ENCODE measurements around the gene ANO1.
"Not testable (repeated sequence)": the region's sequence is repeated elsewhere in the genome, so short reads cannot be mapped to it uniquely, and the experiment has no call there.

Gene ANO1

DNA sequence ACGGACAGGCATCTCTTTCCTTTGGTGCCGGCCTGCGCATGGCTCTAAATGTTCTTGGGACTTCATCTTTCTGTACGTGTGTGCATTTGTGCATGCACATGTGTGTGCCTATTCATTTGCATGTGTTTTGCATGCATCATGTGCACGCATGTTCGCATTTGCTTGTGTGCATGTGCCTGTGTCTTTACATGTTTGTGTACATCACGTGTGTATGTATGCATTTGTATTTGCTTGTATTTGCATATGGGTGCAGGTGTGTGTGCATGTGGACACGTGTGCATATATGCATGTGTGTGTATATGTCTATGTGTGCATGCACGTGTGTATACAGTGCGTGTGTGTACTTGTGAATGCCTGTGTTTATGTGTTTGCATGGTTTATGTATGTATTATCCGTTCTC lies 111.5 kb downstream of the ANO1 start:
- no peak for DNase-seq (ENCODE audit: low read depth, low spot score)

DNA sequence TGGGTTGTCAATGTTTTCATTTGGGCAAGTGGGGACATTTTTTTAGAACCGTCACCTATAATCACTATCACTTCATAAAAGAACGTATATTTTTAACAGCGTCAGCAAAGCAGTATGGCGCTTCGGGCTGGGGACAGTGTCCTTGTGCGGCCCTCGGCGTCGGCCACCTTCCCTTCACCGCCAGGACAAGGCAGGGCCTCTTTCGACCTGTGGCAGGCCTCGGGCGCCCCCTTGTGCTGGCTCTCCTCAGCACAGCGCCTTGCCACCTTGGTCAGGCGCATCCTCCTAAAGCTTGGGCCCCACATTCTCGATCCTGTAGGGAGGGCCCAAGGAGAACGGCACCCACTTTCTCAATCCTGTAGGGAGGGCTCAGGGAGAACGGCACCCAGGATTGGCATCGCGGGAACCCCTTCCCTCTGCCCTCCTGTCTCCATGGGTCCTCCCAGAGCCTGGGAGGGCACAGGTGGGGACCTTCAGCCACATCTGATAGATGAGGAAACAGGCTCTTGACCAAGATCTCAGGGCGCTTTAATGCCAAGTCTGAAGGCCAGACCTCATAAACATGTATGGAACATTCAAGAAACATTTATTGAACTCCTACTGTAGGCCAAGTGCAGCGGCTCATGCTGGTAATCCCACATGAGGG lies 113.5 kb downstream of the ANO1 start:
- DNase-seq (ENCODE audit: low read depth, low spot score) = peak; percentile 88

DNA sequence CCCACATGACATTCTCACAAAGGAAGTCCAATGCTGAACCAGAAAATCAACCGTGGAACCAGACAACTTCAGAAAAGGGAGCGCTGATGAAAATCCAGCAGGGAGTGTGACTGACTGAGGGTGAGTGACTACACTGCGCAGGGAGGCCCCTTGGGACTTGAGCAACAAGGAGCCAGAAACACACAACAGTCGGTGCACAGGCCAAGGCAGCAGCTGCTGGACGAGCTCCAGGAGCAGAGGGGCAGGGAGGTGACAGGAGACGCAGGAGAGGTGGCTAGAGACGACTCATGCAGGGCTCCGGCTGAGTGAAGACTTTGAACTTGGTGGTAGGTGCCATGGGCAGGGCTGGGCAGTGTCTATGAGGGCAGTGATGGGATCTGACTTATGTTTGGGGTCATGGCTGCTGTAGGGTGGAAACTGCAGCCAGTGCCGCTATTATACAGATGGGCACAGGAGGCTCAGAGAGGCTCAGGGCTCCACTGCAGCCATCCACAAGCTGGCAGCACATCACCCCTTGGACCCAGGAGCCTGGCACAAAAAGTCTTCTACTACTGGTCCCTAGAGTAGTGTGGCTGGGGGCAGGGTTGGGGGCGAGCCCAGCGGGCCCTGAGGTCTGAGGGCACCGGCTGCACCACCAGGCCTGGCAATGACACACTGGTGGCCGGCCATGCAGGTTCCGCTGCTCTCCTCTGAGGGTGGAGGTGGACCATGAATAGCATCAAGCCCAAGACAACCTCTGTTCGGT lies 114.7 kb downstream of the ANO1 start:
- DNase-seq (ENCODE audit: low read depth, low spot score) = no peak

DNA sequence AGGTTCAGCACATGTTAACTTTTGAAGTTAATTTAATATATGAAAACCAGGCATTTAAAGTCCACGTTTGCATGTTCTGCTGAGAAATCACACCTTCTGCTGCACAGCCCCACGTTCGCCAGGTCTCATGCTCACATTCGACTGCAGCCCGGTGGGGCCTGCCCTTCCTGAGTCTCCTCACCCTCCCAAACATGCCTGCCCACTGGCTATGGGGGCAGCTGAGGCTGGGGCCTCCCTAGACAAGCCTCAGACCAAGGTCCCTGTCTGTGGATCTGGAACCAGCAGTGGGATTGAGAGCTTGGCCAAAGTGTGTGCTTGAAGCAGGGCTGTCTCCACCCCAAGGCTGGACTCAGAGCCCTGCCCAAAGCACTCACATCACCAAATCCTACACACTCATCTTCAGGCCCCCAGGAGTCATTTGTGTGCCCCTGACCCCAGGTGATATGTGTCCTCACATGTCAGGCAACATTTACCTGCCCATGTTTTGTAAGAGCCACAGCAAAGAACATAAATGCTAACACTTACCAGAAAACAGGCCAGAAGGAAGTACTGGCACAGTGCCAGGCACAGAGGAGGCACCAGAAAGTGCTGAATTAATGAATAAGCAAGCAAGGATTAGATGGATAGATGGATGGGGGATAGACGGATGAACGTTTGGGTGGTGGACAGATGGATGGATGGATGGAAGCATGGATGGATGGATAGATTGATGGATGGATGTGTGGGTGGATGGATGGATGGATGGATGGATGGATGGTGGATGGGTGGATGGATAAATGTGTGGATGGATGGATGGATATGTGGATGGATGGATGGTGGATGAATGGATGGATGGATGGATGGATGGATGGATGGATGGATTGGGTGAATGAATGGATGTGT lies 115.5 kb downstream of the ANO1 start:
- no peak for DNase-seq (ENCODE audit: low read depth, low spot score)

DNA sequence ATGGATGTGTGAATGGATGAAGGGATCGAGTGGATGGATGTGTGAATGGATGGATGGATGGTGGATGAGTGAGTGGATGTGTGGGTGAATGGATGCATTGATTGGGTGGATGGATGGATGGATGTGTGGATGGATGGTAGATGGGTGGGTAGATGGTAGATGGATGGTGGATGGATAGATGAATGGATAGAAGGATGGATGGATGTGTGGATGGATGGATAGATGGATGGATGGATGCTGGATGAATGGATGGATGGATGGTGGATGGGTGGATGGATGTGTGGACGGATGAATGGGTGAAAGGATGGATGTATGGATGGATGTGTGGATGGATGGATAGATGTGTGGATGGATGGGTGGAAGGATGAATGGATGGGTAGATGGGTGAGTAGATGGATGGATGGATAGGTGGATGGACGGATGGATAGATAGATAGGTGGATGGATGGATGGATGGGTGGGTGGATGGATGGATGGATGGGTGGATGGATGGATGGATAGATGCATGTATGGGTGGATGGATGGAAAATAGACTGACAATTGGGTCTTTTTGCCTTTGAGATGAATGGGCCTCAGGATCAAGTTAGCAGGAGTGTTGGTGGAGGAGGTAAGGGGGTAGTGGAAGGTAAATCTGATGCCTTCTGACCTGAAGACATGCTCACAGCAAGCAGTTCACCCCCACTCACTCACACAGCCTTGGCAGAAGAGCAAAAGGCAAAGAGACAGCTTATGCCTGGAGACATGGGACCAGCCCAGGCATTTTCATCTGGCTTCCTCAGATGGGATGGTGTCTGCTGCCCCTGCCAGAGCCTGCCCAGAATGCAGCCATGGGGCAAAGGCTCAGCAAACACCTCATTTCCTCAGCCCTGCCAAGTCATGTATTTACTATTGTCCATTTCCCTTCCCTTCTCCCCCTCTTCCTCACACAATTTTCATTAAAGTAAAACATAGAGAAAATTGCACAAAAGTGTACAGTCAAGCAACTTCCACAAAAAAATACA lies 117.0 kb downstream of the ANO1 start:
- DNase-seq (ENCODE audit: low read depth, low spot score) = no peak

DNA sequence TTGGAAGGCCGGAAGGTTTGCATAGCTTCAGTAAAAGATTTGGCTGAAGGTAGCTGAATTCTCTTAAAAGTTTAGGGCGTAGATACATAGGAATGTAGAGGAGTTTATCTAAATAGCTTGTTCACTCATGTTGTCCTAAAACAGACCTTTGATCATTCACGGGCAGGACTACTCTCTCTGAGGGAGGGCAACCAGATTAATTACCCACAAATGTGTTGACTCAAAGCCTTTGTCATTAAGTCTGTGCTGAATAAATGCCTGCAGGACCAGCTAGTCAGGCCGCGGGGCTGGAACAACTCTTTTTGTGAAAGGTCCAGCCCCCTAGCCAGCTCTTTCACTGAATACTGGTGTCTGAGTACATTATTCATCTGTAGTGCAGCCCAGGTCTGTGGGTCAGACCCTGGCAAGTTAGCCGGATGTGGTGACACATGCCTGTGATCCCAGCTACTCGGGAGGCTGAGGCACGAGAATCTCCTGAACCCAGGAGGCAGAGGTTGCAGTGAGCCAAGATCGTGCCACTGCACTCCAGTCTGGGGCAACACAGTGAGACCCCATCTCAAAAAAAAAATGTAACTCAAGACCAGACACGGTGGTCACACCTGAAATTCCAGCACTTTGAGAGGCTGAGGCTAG lies 122.2 kb downstream of the ANO1 start:
- no peak for DNase-seq (ENCODE audit: low read depth, low spot score)

DNA sequence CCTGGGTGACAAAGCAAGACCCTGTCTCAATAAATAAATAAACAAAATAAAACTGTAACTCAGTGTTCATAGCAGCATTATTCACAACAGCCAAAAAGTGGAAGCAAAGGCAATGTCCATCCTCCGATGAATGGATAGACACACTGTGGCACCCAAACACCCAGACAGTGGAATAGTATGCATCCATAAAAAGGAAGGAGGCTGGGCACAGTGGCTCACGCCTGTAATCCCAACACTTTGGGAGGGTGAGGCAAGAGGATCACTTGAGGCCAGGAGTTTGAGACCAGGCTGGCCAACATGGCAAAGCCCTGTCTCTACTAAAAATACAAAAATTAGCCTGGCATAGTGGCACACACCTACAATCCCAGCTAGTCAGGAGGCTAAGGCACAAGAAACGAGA lies 122.9 kb downstream of the ANO1 start:
- not testable (repeated sequence) for DNase-seq (ENCODE audit: low read depth, low spot score)

DNA sequence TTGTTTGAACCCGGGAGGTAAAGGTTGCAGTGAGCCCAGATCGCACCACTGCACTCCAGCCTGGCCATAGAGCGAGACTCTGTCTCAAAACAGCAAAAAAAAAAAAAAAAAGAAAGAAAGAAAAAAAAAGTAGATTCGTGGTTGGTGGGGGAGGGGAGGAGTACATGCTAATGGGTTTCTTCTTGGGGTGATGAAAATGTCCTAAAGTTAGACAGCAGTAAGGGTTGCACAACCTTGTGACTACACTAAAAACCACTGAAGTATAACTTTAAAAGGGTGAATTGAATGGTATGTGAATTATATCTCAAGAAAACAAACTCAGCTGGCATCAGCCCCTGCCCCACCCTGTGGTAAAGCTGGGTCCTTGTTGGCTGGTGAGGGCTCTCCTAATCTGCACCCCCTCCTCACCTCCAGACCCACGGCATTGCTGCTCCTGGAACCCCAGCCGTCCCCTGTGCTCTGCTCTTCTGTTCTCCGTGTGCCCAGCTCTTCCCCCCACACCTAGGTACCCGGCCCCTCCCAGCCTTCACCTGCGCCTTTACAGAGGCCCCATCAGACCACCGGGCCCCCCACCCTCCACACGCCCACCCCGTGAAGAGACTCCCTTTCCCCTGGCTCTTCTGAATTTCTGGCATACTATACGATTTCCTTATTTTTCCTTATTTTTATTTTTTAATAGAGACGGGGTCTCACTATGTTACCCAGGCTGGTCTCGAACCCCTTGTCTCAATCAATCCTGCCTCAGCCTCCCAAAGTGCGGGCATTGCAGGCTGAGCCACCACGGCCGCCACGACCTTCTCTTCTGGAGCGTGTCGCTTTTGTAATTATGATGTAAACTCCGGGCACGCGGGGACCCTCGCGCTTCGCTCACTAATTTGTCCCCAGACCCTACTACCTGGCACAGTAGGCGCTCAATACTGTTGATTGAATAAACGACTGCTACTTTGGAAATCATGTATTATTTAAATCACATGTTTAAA lies 124.1 kb downstream of the ANO1 start:
- no peak for DNase-seq (ENCODE audit: low read depth, low spot score)

DNA sequence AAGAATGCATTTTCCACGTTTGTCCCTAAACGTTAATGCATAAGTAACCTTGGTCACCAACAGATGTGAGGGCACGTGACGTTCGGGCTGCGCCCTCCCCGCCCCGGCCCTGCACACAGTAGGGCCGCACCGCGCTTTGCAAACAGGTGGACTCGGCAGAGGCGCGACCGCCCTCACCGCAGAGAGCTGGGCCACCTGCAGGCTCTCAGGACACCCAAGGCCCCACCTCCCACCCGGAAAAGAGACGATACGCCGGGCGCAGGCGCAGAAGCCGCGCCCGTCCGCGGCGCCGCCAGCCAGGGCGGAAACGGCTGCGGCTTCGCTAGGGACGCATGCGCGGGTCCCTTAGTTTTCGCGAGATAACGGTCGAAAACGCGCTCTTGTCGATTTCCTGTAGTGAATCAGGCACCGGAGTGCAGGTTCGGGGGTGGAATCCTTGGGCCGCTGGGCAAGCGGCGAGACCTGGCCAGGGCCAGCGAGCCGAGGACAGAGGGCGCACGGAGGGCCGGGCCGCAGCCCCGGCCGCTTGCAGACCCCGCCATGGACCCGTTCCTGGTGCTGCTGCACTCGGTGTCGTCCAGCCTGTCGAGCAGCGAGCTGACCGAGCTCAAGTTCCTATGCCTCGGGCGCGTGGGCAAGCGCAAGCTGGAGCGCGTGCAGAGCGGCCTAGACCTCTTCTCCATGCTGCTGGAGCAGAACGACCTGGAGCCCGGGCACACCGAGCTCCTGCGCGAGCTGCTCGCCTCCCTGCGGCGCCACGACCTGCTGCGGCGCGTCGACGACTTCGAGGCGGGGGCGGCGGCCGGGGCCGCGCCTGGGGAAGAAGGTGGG lies 125.0 kb downstream of the ANO1 start, which contains the start of gene FADD:
TSS of gene FADD (plus strand) at position 377 of the 831 bp plus-strand sequence. CDS start at position 541, 164 bp downstream.
- peak; percentile 95 for DNase-seq (ENCODE audit: low read depth, low spot score)

DNA sequence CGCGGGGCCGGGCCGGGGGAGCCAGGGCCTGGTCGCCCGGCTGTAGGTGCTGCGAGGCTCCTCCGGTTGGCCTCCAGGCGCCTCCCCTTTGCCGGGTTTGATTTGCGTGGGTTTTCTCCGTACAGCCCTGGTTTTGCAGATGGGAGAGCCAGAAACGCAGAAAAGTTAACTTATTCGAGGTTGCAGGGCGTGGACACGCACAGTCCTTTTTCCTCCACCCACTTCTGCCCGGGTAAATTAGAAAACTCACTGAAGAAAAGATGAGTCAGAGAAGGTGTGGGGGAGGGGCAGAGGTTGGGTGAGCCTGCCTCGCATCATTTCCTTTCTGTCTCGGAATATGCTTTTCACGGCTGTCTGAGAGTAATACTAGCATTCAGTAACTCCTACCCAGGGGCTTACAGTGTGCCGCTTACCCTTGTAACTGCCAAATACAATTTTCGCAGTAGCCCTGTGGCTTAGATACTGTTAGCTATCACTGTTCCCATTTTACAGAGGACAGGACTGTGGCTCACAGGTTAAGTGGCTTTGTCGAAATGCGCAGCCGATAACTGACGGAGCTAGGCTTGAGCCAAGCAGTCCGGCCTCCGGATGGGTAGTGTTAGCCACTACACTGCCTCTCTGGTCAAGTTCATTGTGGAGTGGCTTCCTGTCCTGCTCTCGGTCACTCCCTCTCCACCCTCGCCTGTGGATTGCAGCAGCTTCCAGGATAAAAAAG lies 125.8 kb downstream of the ANO1 start:
- peak; percentile 54 for DNase-seq (ENCODE audit: low read depth, low spot score)

DNA sequence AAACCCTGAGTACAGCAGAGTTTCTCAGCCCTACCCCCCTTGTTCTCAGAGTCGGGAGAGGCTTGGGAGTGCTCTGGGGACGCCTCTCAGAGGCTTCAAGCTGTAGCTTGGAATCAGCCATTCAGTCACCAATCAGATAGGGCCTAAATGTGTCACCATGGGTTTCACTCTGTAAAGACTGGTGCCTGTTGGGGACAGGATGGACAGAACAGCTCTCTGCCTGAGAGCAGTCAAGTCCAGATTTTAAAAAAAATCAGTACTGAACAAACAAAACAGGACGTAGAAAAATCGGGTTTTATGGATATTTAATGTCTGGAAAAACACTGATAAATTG lies 126.3 kb downstream of the ANO1 start:
- DNase-seq (ENCODE audit: low read depth, low spot score) = no peak

DNA sequence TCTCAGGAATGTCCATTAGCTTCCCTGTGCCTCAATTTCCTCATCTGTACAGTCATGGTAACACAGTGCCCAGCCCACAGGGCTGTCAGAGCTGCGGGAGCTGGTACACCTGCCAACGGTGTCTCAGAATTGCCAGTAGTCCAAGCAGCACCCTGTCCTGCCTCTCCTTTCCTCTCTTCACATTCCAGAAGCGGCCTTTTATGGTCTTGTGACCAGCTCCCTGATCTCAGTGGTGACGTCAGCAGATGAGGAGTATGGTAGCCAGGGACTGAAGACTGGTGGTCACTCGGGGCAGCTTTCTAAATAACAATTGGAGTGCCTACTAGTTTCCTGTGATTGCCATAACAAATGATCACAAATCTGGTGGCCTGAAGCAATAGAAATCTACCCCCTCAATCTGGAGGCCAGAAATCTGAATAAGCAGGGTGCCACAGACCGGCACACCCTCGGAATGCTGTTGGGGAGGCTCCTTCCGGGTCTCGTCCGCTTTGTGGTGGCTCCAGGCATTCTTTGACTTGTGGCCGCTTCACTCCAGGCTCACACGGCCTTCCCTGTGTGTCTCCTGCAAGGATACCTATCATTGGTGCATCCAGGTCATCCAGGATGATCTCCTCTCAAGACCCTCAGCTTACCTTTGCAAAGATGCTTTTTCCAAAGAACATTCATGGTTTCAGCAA lies 127.1 kb downstream of the ANO1 start:
- peak; percentile 31 for DNase-seq (ENCODE audit: low read depth, low spot score)

DNA sequence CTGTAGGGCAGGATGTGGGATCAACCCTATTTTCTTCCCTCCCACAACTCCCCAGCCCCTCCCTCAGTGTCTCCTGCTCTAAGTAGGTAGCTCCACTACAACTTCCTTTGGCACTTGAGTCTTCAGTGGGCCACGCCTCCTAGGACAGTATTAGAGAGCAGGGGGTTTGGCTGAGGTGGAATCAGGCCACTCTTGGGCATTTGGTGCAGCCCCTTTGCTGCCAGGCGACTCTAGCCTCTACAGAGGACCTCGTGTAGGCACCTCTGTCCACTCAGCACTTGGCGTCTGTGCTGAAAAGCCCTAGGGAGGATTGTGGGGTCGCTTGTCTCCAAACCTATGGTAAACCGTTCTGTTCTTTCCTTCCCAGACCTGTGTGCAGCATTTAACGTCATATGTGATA lies 127.6 kb downstream of the ANO1 start:
- no peak for DNase-seq (ENCODE audit: low read depth, low spot score)

DNA sequence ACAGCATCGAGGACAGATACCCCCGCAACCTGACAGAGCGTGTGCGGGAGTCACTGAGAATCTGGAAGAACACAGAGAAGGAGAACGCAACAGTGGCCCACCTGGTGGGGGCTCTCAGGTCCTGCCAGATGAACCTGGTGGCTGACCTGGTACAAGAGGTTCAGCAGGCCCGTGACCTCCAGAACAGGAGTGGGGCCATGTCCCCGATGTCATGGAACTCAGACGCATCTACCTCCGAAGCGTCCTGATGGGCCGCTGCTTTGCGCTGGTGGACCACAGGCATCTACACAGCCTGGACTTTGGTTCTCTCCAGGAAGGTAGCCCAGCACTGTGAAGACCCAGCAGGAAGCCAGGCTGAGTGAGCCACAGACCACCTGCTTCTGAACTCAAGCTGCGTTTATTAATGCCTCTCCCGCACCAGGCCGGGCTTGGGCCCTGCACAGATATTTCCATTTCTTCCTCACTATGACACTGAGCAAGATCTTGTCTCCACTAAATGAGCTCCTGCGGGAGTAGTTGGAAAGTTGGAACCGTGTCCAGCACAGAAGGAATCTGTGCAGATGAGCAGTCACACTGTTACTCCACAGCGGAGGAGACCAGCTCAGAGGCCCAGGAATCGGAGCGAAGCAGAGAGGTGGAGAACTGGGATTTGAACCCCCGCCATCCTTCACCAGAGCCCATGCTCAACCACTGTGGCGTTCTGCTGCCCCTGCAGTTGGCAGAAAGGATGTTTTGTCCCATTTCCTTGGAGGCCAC lies 128.3 kb downstream of the ANO1 start:
- no peak for DNase-seq (ENCODE audit: low read depth, low spot score)

DNA sequence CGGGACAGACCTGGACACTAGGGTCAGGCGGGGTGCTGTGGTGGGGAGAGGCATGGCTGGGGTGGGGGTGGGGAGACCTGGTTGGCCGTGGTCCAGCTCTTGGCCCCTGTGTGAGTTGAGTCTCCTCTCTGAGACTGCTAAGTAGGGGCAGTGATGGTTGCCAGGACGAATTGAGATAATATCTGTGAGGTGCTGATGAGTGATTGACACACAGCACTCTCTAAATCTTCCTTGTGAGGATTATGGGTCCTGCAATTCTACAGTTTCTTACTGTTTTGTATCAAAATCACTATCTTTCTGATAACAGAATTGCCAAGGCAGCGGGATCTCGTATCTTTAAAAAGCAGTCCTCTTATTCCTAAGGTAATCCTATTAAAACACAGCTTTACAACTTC lies 128.9 kb downstream of the ANO1 start:
- no peak for DNase-seq (ENCODE audit: low read depth, low spot score)

DNA sequence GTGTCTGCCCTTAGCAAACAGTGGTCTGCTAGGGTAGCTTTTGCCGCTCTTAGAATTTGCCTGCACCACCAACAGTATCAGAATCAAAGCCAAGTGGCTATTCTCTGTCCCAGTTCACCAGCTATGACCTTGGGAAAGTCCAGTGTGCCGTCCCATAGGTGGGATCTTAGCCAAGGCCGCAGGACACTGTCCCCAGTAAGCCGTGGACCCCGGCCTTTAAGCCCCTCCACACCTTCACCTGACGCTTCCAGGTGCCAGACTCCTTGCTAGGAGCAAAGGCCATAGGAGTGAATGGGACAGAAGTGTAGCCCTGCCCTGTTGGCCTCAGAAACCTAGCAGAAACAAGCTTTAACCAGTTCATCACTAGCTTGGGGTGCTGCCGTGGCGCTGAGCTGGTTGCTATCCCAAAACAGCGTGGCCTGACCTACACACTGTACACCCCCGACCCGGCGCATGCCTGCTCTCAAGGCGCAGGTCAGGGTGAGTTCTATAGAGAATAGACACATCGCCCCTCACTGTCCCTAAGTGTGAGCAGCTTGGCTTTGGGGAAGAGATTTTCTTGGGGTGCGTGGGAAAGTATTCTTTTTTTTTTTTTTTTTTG lies 129.5 kb downstream of the ANO1 start:
- DNase-seq (ENCODE audit: low read depth, low spot score) = no peak

Measured in ELF-1 (cell line).